ENCODE results near the gene JAM3. TPM values are rescaled to one million over a fixed set of nuclear protein-coding genes. Genes with fewer than 3 reads are reported as not detected.

JAM3 gene
- total RNA-seq: 16.2 and 17.6 TPM in 2 replicates

- CTCF ChIA-PET: interaction anchor here (0.6 to 1.5 kb wide), 3 partner anchors 18 to 66 kb away, joined by 3 to 13 read pairs (median 3); no protein-coding TSS in a partner anchor
- TF ChIP-seq CTCF (IDR thresholded peaks at IDR 0.05): no peak
- H3K27ac Mint-ChIP-seq: peak within 1 kb of the TSS; percentile 90
- no peaks in the 10 kb centered on the region for H3K9me3 Mint-ChIP-seq
- peaks cover 2% of the 10 kb centered on the region for H3K36me3 Mint-ChIP-seq (ENCODE audit: low read depth)
- H3K27me3 Mint-ChIP-seq: peaks cover 11% of the 10 kb centered on the region
- H3K4me1 Mint-ChIP-seq: peaks cover 42% of the 10 kb centered on the region
- ATAC-seq (ENCODE audit: low read depth) (peak; percentile 88), DNase-seq (peak; percentile 99)
- H3K4me3 Mint-ChIP-seq: peak within 1 kb of the TSS; percentile 95
- POLR2A ChIA-PET: interaction anchor here (0.5 to 1.7 kb wide), 6 partner anchors 10 to 170 kb away, joined by 3 to 14 read pairs (median 4); partner anchors contain the start of genes NCAPD3 and VPS26B
- intact Hi-C loops (cut with micrococcal nuclease): loop anchor here (1.0 kb wide), 4 partner anchors 19 to 184 kb away; partner anchors contain the start of genes ACAD8, THYN1 and VPS26B
Measured at GRCh38 chr11:134068829-134069425, at the start of gene JAM3. JAM3 (plus strand) TSS chr11:134069072; CDS start chr11:134069084, 12 bp downstream.

DNA sequence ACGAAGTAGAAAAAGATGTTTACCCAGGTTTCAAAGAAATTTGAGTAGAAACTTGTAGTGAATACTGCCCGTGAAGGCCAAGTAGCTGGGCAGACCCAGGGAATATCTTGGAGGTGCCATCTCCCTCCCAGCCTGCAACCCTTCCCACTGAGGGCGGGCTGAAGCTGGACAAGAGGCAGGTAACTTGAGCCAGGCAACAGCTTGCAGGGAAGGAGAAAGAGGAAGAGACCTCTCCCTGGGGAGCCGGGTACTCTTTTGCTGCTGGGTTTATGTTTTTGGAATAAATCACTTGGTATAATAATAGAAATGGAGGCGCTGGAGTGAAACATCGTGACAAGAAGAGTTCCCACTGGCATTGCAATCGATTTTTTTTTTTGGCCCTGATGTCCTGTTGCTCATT is 49.4 kb upstream of the JAM3 start:
- no peak overlapping the region for H3K4me3 Mint-ChIP-seq
- intact Hi-C loops (cut with micrococcal nuclease): no loop called here
- TF ChIP-seq CTCF (IDR thresholded peaks at IDR 0.05): no peak
- H3K27me3 Mint-ChIP-seq: peaks cover 29% of the 10 kb centered on the region
- no peak overlapping the region for H3K27ac Mint-ChIP-seq
- H3K9me3 Mint-ChIP-seq: no peaks in the 10 kb centered on the region
- ChIA-PET POLR2A (no interaction called here), CTCF (no interaction called here)
- ATAC-seq (ENCODE audit: low read depth) (no peak), DNase-seq (no peak)
- no peaks in the 10 kb centered on the region for H3K36me3 Mint-ChIP-seq (ENCODE audit: low read depth)
- H3K4me1 Mint-ChIP-seq: no peaks in the 10 kb centered on the region

DNA sequence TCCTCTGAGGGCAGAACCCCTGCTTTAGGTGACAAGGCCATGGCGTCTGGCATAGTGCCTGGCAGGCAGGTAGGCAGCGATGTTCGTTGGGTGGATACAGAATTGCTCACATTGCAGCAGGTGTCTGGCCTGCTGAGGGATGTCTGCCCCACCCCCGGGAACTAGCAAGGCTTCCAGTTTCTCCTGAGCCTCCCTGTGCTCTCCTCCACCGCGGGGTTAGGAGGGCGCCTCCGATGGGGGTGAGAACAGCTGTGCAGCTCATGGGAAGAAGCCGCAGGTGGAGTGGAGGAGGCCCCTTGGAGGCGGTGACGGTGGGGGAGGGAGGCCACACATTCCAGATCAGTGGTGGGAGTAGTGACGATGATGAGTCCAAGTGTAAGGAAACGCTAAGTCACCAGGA is 48.3 kb upstream of the JAM3 start:
- TF ChIP-seq CTCF (IDR thresholded peaks at IDR 0.05): no peak
- intact Hi-C loops (cut with micrococcal nuclease): no loop called here
- Mint-ChIP-seq H3K27ac (no peak overlapping the region), H3K36me3 (ENCODE audit: low read depth) (no peaks in the 10 kb centered on the region), H3K9me3 (no peaks in the 10 kb centered on the region), H3K27me3 (peaks cover 30% of the 10 kb centered on the region), H3K4me3 (no peak overlapping the region), H3K4me1 (no peaks in the 10 kb centered on the region)
- DNase-seq (no peak), ATAC-seq (ENCODE audit: low read depth) (no peak)
- POLR2A ChIA-PET: no interaction called here
- CTCF ChIA-PET: no interaction called here

DNA sequence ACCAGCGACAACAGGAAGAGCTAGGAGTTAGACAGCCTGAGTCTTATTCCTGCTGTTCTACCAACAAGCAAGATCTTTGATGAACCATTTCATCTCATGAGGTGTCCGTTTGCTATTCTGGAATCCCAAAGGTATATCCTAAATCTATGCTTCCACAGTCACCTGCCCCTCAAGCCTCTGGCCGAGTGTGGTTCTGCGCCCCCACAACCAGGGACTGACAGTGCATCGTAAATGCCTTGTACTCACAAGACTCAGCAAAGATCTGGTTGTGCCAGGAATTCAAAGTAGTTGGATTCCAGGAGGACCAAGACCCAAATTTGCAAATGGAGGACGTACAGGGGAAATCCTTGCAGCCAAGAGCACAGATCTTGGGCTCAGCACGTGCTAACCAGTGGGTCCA is 47.5 kb upstream of the JAM3 start:
- no peak for DNase-seq
- no peak for ATAC-seq (ENCODE audit: low read depth)
- Mint-ChIP-seq H3K27me3 (peaks cover 35% of the 10 kb centered on the region), H3K27ac (no peak overlapping the region), H3K4me1 (no peaks in the 10 kb centered on the region), H3K4me3 (no peak overlapping the region), H3K36me3 (ENCODE audit: low read depth) (no peaks in the 10 kb centered on the region), H3K9me3 (no peaks in the 10 kb centered on the region)
- ChIA-PET CTCF (no interaction called here), POLR2A (no interaction called here)
- intact Hi-C loops (cut with micrococcal nuclease): no loop called here
- TF ChIP-seq CTCF (IDR thresholded peaks at IDR 0.05): no peak

- ATAC-seq (ENCODE audit: low read depth): no peak
- CTCF ChIA-PET: no interaction called here
- TF ChIP-seq CTCF (IDR thresholded peaks at IDR 0.05): no peak
- peaks cover 40% of the 10 kb centered on the region for H3K27me3 Mint-ChIP-seq
- no peak overlapping the region for H3K27ac Mint-ChIP-seq
- POLR2A ChIA-PET: no interaction called here
- no peaks in the 10 kb centered on the region for H3K4me1 Mint-ChIP-seq
- no peaks in the 10 kb centered on the region for H3K36me3 Mint-ChIP-seq (ENCODE audit: low read depth)
- H3K9me3 Mint-ChIP-seq: no peaks in the 10 kb centered on the region
- intact Hi-C loops (cut with micrococcal nuclease): no loop called here
- DNase-seq: no peak
- H3K4me3 Mint-ChIP-seq: no peak overlapping the region
Measured at GRCh38 chr11:134022748-134023147, 46.1 kb upstream of the JAM3 start.

All from activated B cell treated with CpG ODN at 0.5 μM for 24 hours (primary cell).